GM10266 (cell line): ENCODE results near the gene RBFOX1.

Experiments used
- DNase-seq: peaks from one replicate; pipeline ENCODE4 v3.0.0; 2012; ENCODE audit errors: extremely low spot score
- TF ChIP-seq, protein P1 (sequence below): IDR thresholded peaks from 2 replicates; pipeline ENCODE4 v1.5.1; 2012; ENCODE audit warnings: mild to moderate bottlenecking, low read depth; ENCODE audit not compliant: control insufficient read depth, insufficient read depth; ENCODE audit errors: missing control alignments

Gene RBFOX1

DNA sequence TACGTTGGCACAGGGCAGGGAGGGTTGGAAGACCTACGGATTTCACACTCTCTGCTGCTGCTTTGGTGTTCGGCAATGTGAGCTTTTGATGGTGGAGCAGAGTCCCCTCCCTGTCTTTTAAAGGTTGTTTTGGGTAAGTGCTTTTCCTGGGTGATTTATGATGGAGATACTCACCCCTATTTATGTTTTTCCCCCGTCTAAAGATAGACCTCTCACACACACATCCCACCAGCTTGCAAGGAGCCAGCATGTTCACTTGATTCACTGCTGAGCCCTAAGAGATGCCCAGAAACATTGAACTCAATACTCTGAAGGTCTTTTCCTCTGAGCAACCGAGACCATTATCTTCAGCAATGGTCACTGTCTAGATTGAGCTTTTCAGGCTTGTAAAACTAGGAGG is 8.3 kb downstream of the RBFOX1 start:
- no peak for DNase-seq
- TF ChIP-seq, protein P1, sequence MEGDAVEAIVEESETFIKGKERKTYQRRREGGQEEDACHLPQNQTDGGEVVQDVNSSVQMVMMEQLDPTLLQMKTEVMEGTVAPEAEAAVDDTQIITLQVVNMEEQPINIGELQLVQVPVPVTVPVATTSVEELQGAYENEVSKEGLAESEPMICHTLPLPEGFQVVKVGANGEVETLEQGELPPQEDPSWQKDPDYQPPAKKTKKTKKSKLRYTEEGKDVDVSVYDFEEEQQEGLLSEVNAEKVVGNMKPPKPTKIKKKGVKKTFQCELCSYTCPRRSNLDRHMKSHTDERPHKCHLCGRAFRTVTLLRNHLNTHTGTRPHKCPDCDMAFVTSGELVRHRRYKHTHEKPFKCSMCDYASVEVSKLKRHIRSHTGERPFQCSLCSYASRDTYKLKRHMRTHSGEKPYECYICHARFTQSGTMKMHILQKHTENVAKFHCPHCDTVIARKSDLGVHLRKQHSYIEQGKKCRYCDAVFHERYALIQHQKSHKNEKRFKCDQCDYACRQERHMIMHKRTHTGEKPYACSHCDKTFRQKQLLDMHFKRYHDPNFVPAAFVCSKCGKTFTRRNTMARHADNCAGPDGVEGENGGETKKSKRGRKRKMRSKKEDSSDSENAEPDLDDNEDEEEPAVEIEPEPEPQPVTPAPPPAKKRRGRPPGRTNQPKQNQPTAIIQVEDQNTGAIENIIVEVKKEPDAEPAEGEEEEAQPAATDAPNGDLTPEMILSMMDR = no peak

DNA sequence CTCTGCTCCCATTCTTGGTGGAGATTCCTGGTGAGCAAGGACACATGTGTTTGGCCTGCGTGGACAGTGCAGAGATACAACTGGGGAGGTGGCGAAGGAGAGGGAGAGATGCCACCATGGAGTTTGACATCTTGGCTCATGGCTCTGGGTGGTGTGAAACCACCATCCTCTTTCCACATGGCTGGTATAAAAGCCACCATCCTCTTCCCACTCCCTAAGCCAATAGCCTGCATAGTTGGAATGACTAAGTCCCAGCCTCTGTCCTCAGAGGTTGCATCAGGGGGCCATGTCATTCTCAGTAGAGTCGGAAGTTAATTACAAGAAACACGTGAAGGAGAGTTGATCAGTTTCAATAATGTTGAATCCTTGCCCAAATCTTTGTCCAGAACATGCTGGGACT is 10.0 kb downstream of the RBFOX1 start:
- TF ChIP-seq, protein P1 = no peak

DNA sequence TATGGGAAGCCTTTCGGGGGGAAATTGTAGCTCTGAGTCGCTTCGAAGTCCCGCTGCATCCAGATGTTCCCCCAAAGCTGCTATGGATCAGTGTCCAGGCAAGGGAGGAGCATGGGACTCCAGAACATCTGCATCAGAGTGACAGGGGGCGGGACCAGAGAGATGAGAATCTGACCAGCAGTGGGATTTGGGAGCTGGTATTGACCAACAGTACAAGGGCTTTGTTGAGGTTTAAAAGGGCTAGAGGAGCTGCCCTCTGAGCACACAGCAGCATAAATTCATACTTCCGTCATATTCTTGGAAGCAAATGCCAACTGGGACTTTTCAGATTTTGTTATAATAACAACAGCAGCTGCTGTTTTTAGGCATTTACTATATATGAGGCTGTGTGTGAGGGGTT is 10.6 kb downstream of the RBFOX1 start:
- no peak for DNase-seq
- TF ChIP-seq, protein P1 = no peak

More for the DNA sequence above, 10.0 kb downstream of the RBFOX1 start:
- no peak for DNase-seq

DNA sequence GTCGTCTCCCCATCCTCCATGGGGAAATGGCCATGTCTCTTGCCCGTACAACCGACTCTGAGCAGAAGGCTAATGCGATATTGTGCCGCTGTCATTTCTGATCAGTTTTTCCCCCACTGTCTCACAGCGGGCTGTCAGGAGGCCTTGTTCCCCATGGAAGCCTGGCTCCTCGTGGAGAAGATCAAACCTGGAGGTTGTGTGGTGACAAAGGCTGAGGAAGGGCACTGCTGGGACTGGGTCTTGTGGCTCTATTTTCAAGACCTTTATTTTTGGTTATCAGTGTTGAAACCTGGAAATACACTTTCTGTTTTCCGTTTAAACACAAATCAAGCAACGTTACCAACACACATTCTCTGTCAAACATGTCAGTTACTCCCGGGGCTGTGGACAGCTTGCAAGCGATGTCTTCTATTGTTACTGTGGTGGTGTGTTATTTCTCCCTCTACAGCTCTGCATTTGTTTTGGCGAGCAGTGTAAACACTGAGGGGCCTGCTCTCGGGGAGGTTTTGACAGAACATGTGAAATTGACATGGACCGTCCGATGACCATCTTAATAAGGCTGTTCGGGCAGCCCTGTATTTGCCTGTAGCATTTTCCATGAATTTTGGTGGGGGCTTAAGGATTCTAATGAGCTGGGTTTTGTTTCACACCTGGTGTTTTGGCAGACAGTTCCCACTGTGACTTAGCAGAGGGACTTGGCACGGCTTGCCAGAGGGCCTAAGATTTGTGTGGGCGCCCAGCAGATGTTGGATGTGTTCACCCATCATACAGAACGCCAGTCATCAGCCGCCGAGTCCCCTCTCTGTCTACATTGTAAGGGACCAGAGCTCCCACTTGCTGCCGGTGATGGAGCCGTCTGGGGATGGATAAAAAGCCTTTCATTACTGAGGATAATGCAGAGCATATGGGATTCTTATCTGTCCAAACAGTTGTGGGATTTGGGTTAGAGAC is 12.5 kb downstream of the RBFOX1 start:
- DNase-seq = no peak
- TF ChIP-seq, protein P1 = no peak

DNA sequence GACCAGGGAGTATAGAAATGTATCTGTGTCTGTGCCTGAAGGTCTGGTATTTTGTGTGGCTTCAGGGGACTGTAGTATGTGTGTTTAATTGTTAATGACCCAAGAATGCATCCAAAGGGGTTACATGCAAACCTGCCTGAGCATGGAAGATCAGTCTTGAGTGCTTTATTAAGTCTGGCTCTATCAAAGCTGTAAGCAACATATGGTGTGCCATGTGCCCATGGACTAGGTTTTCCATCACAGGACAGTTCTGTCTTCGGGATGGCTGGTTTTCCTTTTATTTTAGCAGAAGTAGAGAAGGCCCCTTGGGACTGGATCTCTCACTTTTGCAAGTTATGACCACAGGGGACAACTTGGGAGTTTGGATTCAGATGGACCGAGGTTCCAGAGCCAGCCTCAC is 18.2 kb downstream of the RBFOX1 start:
- DNase-seq = no peak
- TF ChIP-seq, protein P1 = no peak

DNA sequence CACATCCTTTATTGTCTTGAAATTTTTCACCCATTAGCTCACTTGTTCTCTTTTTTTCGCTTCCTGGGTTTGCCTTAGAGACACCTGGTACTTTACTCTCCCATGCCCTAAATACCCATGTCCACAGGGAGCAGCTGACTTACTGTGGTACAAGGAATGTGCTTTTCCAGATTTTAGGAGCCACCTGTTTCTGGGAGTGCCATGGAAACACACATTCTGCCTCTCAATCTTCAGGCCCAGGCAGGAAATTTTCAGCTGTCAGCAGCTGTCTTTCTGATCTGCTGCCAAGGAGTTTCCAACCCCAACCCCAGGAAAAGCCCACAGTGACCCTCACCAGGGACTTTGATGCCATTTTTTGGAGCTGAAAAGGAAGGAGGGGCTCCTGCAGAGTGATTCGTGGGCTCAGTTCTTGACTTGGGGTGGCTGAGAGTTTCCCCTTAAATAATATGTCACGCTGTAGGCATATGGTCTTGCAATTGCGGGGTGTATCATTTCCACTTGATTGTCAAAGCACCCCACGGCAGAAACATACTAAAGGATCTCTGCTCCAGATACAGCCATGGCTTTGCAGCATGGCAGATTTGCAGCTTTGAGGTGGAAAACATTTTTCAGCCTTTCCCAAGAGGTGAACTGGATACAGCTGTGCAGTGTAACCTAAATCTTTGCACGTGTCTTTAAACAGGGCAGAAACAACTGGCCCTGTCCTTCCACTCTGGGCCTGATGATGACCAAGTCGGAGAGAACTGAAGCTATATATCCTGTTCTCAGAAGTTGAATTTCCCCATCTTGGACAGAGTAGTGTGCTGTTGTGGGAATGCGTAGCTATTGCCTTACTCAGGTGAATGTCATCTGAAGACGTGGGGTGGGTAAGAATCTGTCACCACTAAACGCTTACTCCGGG is 19.2 kb downstream of the RBFOX1 start:
- TF ChIP-seq, protein P1 = no peak
- no peak for DNase-seq
